ENCODE results near the gene RALA. TPM values are rescaled to one million over a fixed set of nuclear protein-coding genes. Genes with fewer than 3 reads are reported as not detected.

Gene RALA
- total and polyA plus RNA-seq, 5 donors from 2014 or later: 22.4 to 71.2 (median 57.1) TPM

- H3K27me3 Mint-ChIP-seq: no peaks in the 10 kb centered on the region
- H3K27ac ChIP-seq (ENCODE audit: insufficient read depth, low read length, poor library complexity, severe bottlenecking): no peak overlapping the region
- ATAC-seq (ENCODE audit: low read depth in 2 of 2) (no peak), DNase-seq (no peak)
- peaks cover 11% of the 10 kb centered on the region for H3K36me3 Mint-ChIP-seq
- no peaks in the 10 kb centered on the region for H3K9me3 Mint-ChIP-seq
- peak overlapping the region in 1 of 3 donors; percentile 1 for H3K27ac Mint-ChIP-seq
- H3K9me3 ChIP-seq (ENCODE audit: control insufficient read depth in 2 of 2, low read length in 2 of 2): no peaks in the 10 kb centered on the region
- H3K4me3 Mint-ChIP-seq: no peak overlapping the region
- no peak overlapping the region for H3K4me3 ChIP-seq (ENCODE audit: low read depth, low read length)
- peaks cover 45 to 76% (median 55%) of the 10 kb centered on the region in 4 donors for H3K4me1 Mint-ChIP-seq
- H3K4me1 ChIP-seq (ENCODE audit: control insufficient read depth, insufficient read depth, low read length, poor library complexity, severe bottlenecking): no peaks in the 10 kb centered on the region
- H3K36me3 ChIP-seq (ENCODE audit: control insufficient read depth, insufficient read depth, low read length): no peaks in the 10 kb centered on the region
- no peaks in the 10 kb centered on the region for H3K27me3 ChIP-seq (ENCODE audit: control insufficient read depth, insufficient read depth, low read length)
Observed at GRCh38 chr7:39647816-39648215, 24.4 kb downstream of the RALA start.

DNA sequence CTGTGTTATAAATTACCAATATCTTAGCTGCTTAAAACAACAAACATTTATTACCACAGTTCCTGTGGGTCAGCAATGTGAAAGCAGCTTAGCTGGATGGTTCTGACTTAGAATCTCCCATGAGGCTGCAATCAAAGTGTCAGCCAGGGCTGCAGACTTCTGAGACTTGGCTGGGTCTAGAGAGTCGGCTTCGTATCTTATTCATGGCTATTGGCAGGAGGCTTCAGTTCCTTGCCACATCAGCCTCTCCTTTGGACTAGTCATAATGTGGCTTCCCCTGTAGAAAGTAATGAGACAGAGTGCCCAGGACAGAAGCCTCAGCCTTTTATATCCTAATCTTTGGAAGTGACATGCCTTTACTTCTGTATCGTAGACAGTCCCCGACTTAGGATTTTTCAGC, 27.3 kb downstream of the RALA start:
- H3K9me3 Mint-ChIP-seq: peaks cover 0 to 4% (median 0%) of the 10 kb centered on the region in 7 donors
- H3K4me3 Mint-ChIP-seq: no peak overlapping the region
- peaks cover 0 to 3% of the 10 kb centered on the region in 2 experiments for H3K9me3 ChIP-seq (ENCODE audit: control insufficient read depth in 2 of 2, low read length in 2 of 2)
- ATAC-seq (ENCODE audit: low read depth in 2 of 2) (no peak), DNase-seq (no peak)
- no peak overlapping the region for H3K27ac Mint-ChIP-seq
- no peaks in the 10 kb centered on the region for H3K27me3 ChIP-seq (ENCODE audit: control insufficient read depth, insufficient read depth, low read length)
- no peak overlapping the region for H3K27ac ChIP-seq (ENCODE audit: insufficient read depth, low read length, poor library complexity, severe bottlenecking)
- no peaks in the 10 kb centered on the region for H3K36me3 ChIP-seq (ENCODE audit: control insufficient read depth, insufficient read depth, low read length)
- no peaks in the 10 kb centered on the region for H3K27me3 Mint-ChIP-seq
- peaks cover 16% of the 10 kb centered on the region for H3K36me3 Mint-ChIP-seq
- H3K4me1 ChIP-seq (ENCODE audit: control insufficient read depth, insufficient read depth, low read length, poor library complexity, severe bottlenecking): no peaks in the 10 kb centered on the region
- no peak overlapping the region for H3K4me3 ChIP-seq (ENCODE audit: low read depth, low read length)
- peaks cover 39 to 59% (median 44%) of the 10 kb centered on the region in 4 donors for H3K4me1 Mint-ChIP-seq

DNA sequence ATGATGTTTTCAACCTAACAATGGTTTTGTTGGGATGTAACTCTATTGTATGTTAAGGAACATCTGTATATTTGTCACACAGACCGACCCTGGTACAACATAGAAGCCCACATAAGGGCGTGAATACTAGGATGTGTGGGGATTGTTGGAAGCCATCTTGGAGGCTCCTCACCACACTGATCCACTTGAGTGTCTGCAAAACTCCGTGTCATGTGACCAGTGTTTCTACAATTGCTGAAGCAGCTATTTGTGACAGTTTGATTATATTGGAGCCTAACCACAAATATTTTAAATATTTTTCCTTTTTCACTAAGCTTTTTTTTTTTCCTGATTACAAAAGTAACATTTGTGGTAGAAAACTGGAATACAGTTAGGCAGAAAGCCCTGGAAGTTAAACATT, 27.9 kb downstream of the RALA start:
- peaks cover 41 to 59% (median 45%) of the 10 kb centered on the region in 4 donors for H3K4me1 Mint-ChIP-seq
- Histone ChIP-seq H3K4me1 (ENCODE audit: control insufficient read depth, insufficient read depth, low read length, poor library complexity, severe bottlenecking) (no peaks in the 10 kb centered on the region), H3K36me3 (ENCODE audit: control insufficient read depth, insufficient read depth, low read length) (no peaks in the 10 kb centered on the region), H3K27ac (ENCODE audit: insufficient read depth, low read length, poor library complexity, severe bottlenecking) (no peak overlapping the region), H3K9me3 (ENCODE audit: control insufficient read depth in 2 of 2, low read length in 2 of 2) (peaks cover 0 to 3% of the 10 kb centered on the region in 2 experiments), H3K4me3 (ENCODE audit: low read depth, low read length) (no peak overlapping the region), H3K27me3 (ENCODE audit: control insufficient read depth, insufficient read depth, low read length) (no peaks in the 10 kb centered on the region)
- no peaks in the 10 kb centered on the region for H3K27me3 Mint-ChIP-seq
- H3K4me3 Mint-ChIP-seq: no peak overlapping the region
- peaks cover 16% of the 10 kb centered on the region for H3K36me3 Mint-ChIP-seq
- H3K27ac Mint-ChIP-seq: no peak overlapping the region
- H3K9me3 Mint-ChIP-seq: peaks cover 0 to 4% (median 0%) of the 10 kb centered on the region in 7 donors
- ATAC-seq (ENCODE audit: low read depth in 2 of 2): no peak
- DNase-seq: no peak

- Histone ChIP-seq H3K4me3 (ENCODE audit: low read depth, low read length) (no peak overlapping the region), H3K27me3 (ENCODE audit: control insufficient read depth, insufficient read depth, low read length) (no peaks in the 10 kb centered on the region), H3K27ac (ENCODE audit: insufficient read depth, low read length, poor library complexity, severe bottlenecking) (no peak overlapping the region), H3K9me3 (ENCODE audit: control insufficient read depth in 2 of 2, low read length in 2 of 2) (peaks cover 0 to 3% of the 10 kb centered on the region in 2 experiments), H3K36me3 (ENCODE audit: control insufficient read depth, insufficient read depth, low read length) (no peaks in the 10 kb centered on the region), H3K4me1 (ENCODE audit: control insufficient read depth, insufficient read depth, low read length, poor library complexity, severe bottlenecking) (no peaks in the 10 kb centered on the region)
- H3K27me3 Mint-ChIP-seq: no peaks in the 10 kb centered on the region
- H3K36me3 Mint-ChIP-seq: peaks cover 42% of the 10 kb centered on the region
- peaks cover 0 to 5% (median 0%) of the 10 kb centered on the region in 7 donors for H3K9me3 Mint-ChIP-seq
- H3K4me1 Mint-ChIP-seq: peaks cover 0 to 46% (median 25%) of the 10 kb centered on the region in 4 donors
- no peak overlapping the region for H3K4me3 Mint-ChIP-seq
- ATAC-seq (ENCODE audit: low read depth in 2 of 2): no peak
- no peak for DNase-seq
- H3K27ac Mint-ChIP-seq: no peak overlapping the region
Observed at GRCh38 chr7:39656415-39656814, 33.0 kb downstream of the RALA start.

- ATAC-seq (ENCODE audit: low read depth in 2 of 2) (no peak), DNase-seq (no peak)
- H3K27me3 ChIP-seq (ENCODE audit: control insufficient read depth, insufficient read depth, low read length): no peaks in the 10 kb centered on the region
- no peaks in the 10 kb centered on the region for H3K4me1 ChIP-seq (ENCODE audit: control insufficient read depth, insufficient read depth, low read length, poor library complexity, severe bottlenecking)
- Mint-ChIP-seq H3K27me3 (no peaks in the 10 kb centered on the region), H3K9me3 (peaks cover 0 to 7% (median 4%) of the 10 kb centered on the region in 7 donors), H3K27ac (no peak overlapping the region), H3K36me3 (peaks cover 57% of the 10 kb centered on the region), H3K4me3 (no peak overlapping the region), H3K4me1 (peaks cover 9 to 54% (median 33%) of the 10 kb centered on the region in 4 donors)
- H3K9me3 ChIP-seq (ENCODE audit: control insufficient read depth in 2 of 2, low read length in 2 of 2): peaks cover 0 to 3% of the 10 kb centered on the region in 2 experiments
- H3K36me3 ChIP-seq (ENCODE audit: control insufficient read depth, insufficient read depth, low read length): no peaks in the 10 kb centered on the region
- H3K27ac ChIP-seq (ENCODE audit: insufficient read depth, low read length, poor library complexity, severe bottlenecking): no peak overlapping the region
- no peak overlapping the region for H3K4me3 ChIP-seq (ENCODE audit: low read depth, low read length)
Observed at GRCh38 chr7:39659356-39660013, 36.1 kb downstream of the RALA start.

DNA sequence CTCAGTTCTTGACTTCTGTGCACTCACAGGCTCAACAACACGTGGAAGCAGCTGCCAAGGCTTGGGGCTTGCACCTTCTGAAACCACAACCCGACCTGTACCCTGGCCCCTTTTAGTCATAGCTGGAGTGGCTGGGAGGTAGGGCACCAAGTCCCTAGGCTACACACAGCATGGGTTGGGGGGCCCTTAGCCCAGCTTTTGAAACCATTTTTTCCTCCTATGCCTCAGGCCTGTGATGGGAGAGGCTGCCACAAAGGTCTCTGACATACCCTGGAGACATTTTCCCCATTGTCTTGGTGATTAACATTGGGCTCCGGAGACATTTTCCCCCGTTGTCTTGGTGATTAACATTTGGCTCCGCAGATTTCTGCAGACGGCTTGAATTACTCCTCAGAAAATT, 38.6 kb downstream of the RALA start:
- no peak overlapping the region for H3K4me3 Mint-ChIP-seq
- H3K27me3 Mint-ChIP-seq: no peaks in the 10 kb centered on the region
- peaks cover 0 to 7% (median 0%) of the 10 kb centered on the region in 7 donors for H3K9me3 Mint-ChIP-seq
- Histone ChIP-seq H3K4me3 (ENCODE audit: low read depth, low read length) (no peak overlapping the region), H3K36me3 (ENCODE audit: control insufficient read depth, insufficient read depth, low read length) (no peaks in the 10 kb centered on the region), H3K9me3 (ENCODE audit: control insufficient read depth in 2 of 2, low read length in 2 of 2) (no peaks in the 10 kb centered on the region), H3K4me1 (ENCODE audit: control insufficient read depth, insufficient read depth, low read length, poor library complexity, severe bottlenecking) (no peaks in the 10 kb centered on the region), H3K27me3 (ENCODE audit: control insufficient read depth, insufficient read depth, low read length) (no peaks in the 10 kb centered on the region), H3K27ac (ENCODE audit: insufficient read depth, low read length, poor library complexity, severe bottlenecking) (no peak overlapping the region)
- peaks cover 56% of the 10 kb centered on the region for H3K36me3 Mint-ChIP-seq
- ATAC-seq (ENCODE audit: low read depth in 2 of 2) (no peak), DNase-seq (no peak)
- no peak overlapping the region for H3K27ac Mint-ChIP-seq
- H3K4me1 Mint-ChIP-seq: peaks cover 15 to 55% (median 37%) of the 10 kb centered on the region in 4 donors

DNA sequence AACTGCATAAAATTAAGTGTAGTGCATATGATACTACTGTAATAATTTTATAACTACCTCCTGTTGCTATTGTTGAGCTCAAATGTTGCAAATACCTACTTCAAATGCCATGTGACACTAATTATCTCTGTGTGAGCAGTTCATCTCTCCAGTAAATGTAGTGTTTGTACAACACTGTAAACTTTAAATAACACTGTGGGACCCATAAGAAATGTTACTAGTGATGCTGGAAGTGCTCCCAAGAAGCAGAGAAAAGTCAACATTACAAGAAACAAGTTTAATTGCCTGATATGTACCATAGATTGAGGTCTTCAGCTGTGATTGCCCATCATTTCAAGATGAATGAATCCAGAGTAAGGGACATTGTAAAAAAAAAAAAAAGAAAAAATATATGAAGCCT, 39.9 kb downstream of the RALA start:
- H3K4me1 ChIP-seq (ENCODE audit: control insufficient read depth, insufficient read depth, low read length, poor library complexity, severe bottlenecking): no peaks in the 10 kb centered on the region
- H3K27me3 ChIP-seq (ENCODE audit: control insufficient read depth, insufficient read depth, low read length): no peaks in the 10 kb centered on the region
- Mint-ChIP-seq H3K4me1 (peaks cover 22 to 56% (median 44%) of the 10 kb centered on the region in 4 donors), H3K9me3 (peaks cover 0 to 7% (median 0%) of the 10 kb centered on the region in 7 donors), H3K27me3 (no peaks in the 10 kb centered on the region), H3K27ac (peak overlapping the region in 2 of 3 donors; percentile 63 to 64), H3K4me3 (no peak overlapping the region), H3K36me3 (peaks cover 44% of the 10 kb centered on the region)
- no peak overlapping the region for H3K27ac ChIP-seq (ENCODE audit: insufficient read depth, low read length, poor library complexity, severe bottlenecking)
- no peak for DNase-seq
- no peaks in the 10 kb centered on the region for H3K36me3 ChIP-seq (ENCODE audit: control insufficient read depth, insufficient read depth, low read length)
- H3K4me3 ChIP-seq (ENCODE audit: low read depth, low read length): no peak overlapping the region
- no peak for ATAC-seq (ENCODE audit: low read depth in 2 of 2)
- H3K9me3 ChIP-seq (ENCODE audit: control insufficient read depth in 2 of 2, low read length in 2 of 2): no peaks in the 10 kb centered on the region

DNA sequence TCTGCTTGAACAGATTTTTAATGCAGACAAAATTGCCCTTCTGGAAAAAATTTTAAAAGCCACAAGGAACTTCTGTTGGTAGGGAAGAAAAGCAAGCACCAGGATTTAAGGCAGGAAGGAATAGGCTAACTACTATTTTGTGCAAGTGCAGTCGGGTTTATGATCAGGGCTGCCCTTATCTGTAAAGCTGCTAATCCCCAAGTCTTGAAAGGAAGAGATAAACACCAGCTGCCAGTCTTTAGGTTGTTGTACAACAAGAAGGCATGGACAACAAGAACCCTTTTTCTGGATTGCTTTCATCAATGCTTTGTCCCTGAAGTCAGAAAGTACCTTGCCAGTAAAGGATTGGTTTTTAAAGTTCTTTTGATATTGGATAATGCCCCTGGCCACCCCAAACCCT, 40.7 kb downstream of the RALA start:
- Mint-ChIP-seq H3K9me3 (peaks cover 0 to 7% (median 0%) of the 10 kb centered on the region in 7 donors), H3K27ac (peak overlapping the region in 1 of 3 donors; percentile 64), H3K4me3 (no peak overlapping the region), H3K27me3 (no peaks in the 10 kb centered on the region), H3K36me3 (peaks cover 44% of the 10 kb centered on the region), H3K4me1 (peaks cover 23 to 57% (median 45%) of the 10 kb centered on the region in 4 donors)
- no peaks in the 10 kb centered on the region for H3K9me3 ChIP-seq (ENCODE audit: control insufficient read depth in 2 of 2, low read length in 2 of 2)
- H3K4me3 ChIP-seq (ENCODE audit: low read depth, low read length): no peak overlapping the region
- H3K27ac ChIP-seq (ENCODE audit: insufficient read depth, low read length, poor library complexity, severe bottlenecking): no peak overlapping the region
- ATAC-seq (ENCODE audit: low read depth in 2 of 2) (no peak), DNase-seq (no peak)
- H3K36me3 ChIP-seq (ENCODE audit: control insufficient read depth, insufficient read depth, low read length): no peaks in the 10 kb centered on the region
- no peaks in the 10 kb centered on the region for H3K27me3 ChIP-seq (ENCODE audit: control insufficient read depth, insufficient read depth, low read length)
- no peaks in the 10 kb centered on the region for H3K4me1 ChIP-seq (ENCODE audit: control insufficient read depth, insufficient read depth, low read length, poor library complexity, severe bottlenecking)
